Dermis microvascular lymphatic vessel endothelial cell (primary cell): ENCODE results near the gene AP1B1. TPM values are rescaled to one million over a fixed set of nuclear protein-coding genes. Genes with fewer than 3 reads are reported as not detected.
A peak's percentile ranks its signal among the peaks of the same experiment; 100 is the strongest.

Source experiments
- DNase-seq, 2 donors: peaks; one replicate each; pipeline versions ENCODE4 v3.0.0 to v3.0.0-alpha.2; 2010; ENCODE audit warnings: low read depth in 2 of 2
- total RNA-seq: library from RNA; depleted of rRNA; stranded (reverse); fragments of >200 nt; gene quantifications from 2 replicates; pipeline ENCODE4 v1.2.1, GENCODE V29; 2014

Gene AP1B1
- total RNA-seq, 1 donor from 2014 or later, result 124 TPM

GRCh38 chr22:29313576-29314466 is 74.5 kb downstream of the AP1B1 start:
- no peak for DNase-seq

- DNase-seq, result peak in 1 of 2 donors; percentile 76
Observed at GRCh38 chr22:29313126-29313575, 75.2 kb downstream of the AP1B1 start.

GRCh38 chr22:29312218-29313125 is 75.9 kb downstream of the AP1B1 start:
- no peak for DNase-seq

- no peak for DNase-seq
Observed at GRCh38 chr22:29311464-29312217, 76.7 kb downstream of the AP1B1 start.

- DNase-seq, result peak; percentile 94 to 99
Observed at GRCh38 chr22:29310863-29311339, 77.5 kb downstream of the AP1B1 start.

GRCh38 chr22:29310065-29310862 is 78.1 kb downstream of the AP1B1 start:
- peak in 1 of 2 donors; percentile 12 for DNase-seq

DNA sequence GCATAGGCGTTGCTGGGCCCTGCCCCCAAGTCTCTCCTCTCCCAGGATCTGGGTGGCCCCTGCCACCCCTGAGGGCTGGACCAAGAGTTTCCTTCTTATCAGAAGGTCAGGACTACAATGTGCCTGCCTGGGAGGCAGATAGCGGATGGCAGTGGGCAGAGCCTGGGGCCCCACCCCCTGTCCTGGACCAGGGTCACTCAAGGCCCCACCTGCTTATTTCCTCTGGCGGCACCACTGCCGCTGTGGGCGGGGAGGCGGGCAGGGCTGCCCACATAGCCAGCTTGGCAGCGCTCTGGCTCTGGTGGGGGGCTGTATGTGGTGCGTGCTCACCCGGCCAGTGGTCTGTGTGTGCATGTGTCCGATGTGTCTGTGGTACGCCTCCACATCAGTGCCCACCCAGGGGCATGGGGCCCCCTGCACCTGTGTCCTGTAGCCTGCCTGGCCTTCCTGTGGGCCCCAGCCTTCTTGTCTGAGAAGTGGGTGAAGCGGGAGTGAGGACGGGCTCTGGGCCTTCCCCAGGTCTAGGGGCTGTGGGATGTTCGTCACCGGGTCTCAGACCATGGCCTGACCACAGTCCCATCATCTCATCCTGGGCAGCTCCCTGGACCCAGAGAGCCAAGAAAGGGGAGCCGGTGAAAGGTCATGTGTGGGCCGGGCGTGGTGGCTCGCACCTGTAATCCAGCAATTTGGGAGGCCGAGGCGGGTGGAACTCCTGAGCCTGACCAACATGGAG is 78.9 kb downstream of the AP1B1 start:
- peak in 1 of 2 donors; percentile 76 for DNase-seq

DNA sequence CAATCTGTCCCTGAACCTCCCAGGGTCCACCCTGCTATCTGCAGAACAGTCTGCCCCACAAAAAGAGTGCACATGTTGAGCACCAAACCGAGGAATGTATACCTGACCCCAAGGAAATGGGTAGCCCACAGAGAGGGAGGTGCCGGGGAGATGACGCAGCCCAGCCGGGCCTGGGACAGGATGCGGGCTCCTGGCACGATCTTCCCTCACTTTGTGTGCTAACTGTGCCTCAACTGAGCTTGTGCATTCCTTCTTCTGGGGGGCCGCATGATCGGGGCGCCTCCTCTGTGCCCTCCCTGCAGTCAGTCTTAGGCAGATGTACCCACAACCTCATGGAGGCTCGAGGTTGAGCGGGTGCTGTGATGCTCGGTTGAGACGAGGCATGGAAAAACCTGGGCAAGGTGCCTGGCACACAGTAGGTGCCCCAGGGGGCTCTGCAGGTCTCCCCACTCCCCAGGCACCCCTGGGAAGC is 79.5 kb downstream of the AP1B1 start:
- DNase-seq, result peak in 1 of 2 donors; percentile 72

DNA sequence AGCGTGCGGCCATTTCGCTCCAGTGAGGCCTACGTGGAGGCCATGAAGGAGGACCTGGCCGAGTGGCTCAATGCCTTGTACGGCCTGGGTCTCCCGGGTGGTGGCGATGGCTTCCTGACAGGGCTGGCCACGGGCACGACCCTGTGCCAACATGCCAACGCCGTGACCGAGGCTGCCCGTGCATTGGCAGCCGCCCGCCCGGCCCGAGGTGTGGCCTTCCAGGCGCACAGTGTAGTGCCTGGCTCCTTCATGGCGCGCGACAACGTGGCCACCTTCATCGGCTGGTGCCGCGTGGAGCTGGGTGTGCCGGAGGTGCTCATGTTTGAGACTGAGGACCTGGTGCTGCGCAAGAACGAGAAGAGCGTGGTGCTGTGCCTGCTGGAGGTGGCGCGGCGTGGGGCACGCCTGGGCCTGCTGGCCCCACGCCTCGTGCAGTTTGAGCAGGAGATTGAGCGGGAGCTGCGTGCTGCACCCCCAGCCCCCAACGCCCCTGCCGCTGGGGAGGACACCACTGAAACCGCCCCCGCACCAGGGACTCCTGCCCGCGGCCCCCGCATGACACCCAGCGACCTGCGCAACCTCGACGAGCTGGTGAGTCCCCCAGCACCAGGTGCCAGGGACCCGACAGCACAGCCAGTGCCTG is 80.1 kb downstream of the AP1B1 start:
- no peak for DNase-seq

GRCh38 chr22:29307596-29308147 is 80.7 kb downstream of the AP1B1 start:
- DNase-seq, result peak in 1 of 2 donors; percentile 9

DNA sequence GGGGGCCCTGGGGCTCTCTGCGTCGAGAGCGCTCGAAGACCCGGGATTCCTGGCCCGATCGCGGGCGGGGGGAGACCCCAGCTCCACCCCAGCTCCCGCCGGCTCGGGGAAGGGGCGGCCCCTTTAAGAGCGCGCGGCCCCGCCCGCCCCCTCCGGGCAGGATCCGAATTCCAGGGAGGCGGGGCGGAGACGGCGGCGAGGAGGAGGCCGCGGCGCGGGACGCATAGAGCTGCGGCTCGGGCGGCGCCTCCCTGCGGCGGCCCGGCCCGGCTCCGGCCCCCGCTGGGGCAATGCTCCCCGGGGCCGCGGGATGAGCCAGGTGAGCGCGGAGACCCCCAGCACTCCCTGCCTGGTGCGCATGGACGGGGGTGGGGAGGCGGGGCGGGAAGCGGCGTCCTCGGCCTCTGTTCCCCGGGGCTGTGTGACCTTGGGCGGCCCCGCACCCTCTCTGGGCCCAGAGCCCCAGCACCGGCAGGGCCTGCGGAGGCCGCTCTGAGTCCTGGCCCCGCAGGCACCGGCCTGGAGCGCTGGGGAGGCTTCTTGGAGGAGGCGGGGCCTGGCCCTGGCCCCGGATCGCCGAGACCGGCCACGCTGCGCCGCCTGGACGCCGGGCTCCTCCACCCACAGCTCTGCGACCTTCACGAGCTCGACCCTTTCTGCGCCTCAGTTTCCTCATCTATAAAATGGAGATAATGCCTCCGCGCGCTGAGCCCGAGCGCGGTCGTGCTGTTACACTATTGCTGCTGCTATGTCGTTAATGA is 81.4 kb downstream of the AP1B1 start:
- DNase-seq, result peak in 1 of 2 donors; percentile 77

DNA sequence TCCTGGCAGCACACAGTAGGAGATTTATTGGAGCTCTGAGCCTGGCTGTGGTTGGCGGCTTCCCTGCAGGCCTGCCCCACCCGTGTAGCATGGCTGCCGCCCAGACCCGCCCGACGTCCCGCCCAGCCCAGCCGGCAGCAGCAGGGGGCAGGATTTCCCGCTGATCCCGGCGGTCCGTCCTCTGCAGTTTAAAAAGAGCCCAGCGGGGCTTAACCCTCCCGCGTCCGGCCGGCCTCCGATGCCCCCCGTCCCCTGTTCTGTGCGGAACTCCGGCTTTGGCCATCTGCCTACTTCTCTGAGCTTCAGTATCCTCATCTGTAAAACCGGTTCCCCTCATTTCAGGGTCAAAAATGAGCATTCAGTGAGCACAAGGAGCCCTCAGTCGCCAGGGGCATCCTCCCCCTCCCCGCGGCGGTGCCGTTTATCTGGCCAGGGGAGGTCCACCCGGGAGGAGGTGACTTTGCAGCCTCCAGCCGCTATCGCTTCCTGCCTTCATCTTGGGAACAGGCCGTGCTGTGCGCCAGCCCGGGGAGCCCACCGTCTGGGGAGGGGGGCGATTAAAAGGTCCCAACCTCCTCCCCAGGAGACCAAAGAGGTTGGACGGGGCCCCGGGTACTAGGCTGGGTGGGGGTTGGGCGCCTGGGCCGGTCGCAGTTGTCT is 82.1 kb downstream of the AP1B1 start, which contains the start of gene GAS2L1:
GAS2L1 (plus strand) TSS at position 476 of the 660 bp plus-strand sequence. CDS start 1,456 bp downstream, outside the sequence.
- peak; percentile 57 to 86 for DNase-seq

- no peak for DNase-seq
Observed at GRCh38 chr22:29305836-29306174, 82.6 kb downstream of the AP1B1 start.

GRCh38 chr22:29302681-29303465 is 85.5 kb downstream of the AP1B1 start:
- no peak for DNase-seq

GRCh38 chr22:29302402-29302680 is 86.0 kb downstream of the AP1B1 start:
- no peak for DNase-seq

- no peak for DNase-seq
Observed at GRCh38 chr22:29301716-29302401, 86.5 kb downstream of the AP1B1 start.
